VCaP (cell line): ENCODE results near the gene PREX1.

ENCODE experiments used
- H3K27ac ChIP-seq: fragments of 450-650 bp; 2 replicates; pipeline ENCODE4 v1.5.1; 2017
- CTCF ChIP-seq: fragments of 450-650 bp; conservative IDR thresholded peaks from 2 replicates; pipeline ENCODE4 v1.5.1; 2017; ENCODE audit warnings: mild to moderate bottlenecking, moderate library complexity

Gene PREX1

GRCh38 chr20:48708630-48709029 lies 119.2 kb downstream of the PREX1 start:
- no peak overlapping the region for H3K27ac ChIP-seq
- no peak for TF ChIP-seq CTCF

- no peak overlapping the region for H3K27ac ChIP-seq
- TF ChIP-seq CTCF: no peak
Observed at GRCh38 chr20:48708116-48708515, 119.7 kb downstream of the PREX1 start.

GRCh38 chr20:48706710-48707365 lies 121.0 kb downstream of the PREX1 start:
- no peak overlapping the region for H3K27ac ChIP-seq
- no peak for TF ChIP-seq CTCF

- no peak for TF ChIP-seq CTCF
- H3K27ac ChIP-seq: no peak overlapping the region
Observed at GRCh38 chr20:48706116-48706656, 121.6 kb downstream of the PREX1 start.

GRCh38 chr20:48705240-48706115 lies 122.3 kb downstream of the PREX1 start:
- no peak for TF ChIP-seq CTCF
- peak overlapping the region; percentile 20; the same call in 1 of the 2 replicates for H3K27ac ChIP-seq

- TF ChIP-seq CTCF: no peak
- peak overlapping the region; percentile 20; the same call in 1 of the 2 replicates for H3K27ac ChIP-seq
Observed at GRCh38 chr20:48704761-48705160, 123.0 kb downstream of the PREX1 start.

- peak overlapping the region; percentile 21; the same call in 1 of the 2 replicates for H3K27ac ChIP-seq
Observed at GRCh38 chr20:48703511-48704219, 124.1 kb downstream of the PREX1 start.

More at GRCh38 chr20:48703511-48704219, 124.1 kb downstream of the PREX1 start:
- TF ChIP-seq CTCF: no peak
